ENCODE results near the gene MYO18B. TPM values are rescaled to one million over a fixed set of nuclear protein-coding genes. Genes with fewer than 3 reads are reported as not detected.

MYO18B gene
- total and polyA plus RNA-seq, 2 experiments from 2014 or later: 35.6 to 178 TPM

- Histone ChIP-seq H3K27ac (peak overlapping the region; percentile 56), H3K36me3 (no peaks in the 10 kb centered on the region), H3K4me3 (no peak overlapping the region), H3K9me3 (ENCODE audit: low read depth) (no peaks in the 10 kb centered on the region), H3K4me1 (ENCODE audit: low read depth) (peaks cover 48% of the 10 kb centered on the region), H3K27me3 (no peaks in the 10 kb centered on the region)
- TF ChIP-seq, protein P1, sequence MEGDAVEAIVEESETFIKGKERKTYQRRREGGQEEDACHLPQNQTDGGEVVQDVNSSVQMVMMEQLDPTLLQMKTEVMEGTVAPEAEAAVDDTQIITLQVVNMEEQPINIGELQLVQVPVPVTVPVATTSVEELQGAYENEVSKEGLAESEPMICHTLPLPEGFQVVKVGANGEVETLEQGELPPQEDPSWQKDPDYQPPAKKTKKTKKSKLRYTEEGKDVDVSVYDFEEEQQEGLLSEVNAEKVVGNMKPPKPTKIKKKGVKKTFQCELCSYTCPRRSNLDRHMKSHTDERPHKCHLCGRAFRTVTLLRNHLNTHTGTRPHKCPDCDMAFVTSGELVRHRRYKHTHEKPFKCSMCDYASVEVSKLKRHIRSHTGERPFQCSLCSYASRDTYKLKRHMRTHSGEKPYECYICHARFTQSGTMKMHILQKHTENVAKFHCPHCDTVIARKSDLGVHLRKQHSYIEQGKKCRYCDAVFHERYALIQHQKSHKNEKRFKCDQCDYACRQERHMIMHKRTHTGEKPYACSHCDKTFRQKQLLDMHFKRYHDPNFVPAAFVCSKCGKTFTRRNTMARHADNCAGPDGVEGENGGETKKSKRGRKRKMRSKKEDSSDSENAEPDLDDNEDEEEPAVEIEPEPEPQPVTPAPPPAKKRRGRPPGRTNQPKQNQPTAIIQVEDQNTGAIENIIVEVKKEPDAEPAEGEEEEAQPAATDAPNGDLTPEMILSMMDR (IDR thresholded peaks at IDR 0.05; ENCODE audit: low read depth, low read length): no peak
- DNase-seq (ENCODE audit: low read depth in 1 of 2, low spot score in 1 of 2): no peak
Measured at GRCh38 chr22:25714739-25715138, 27.2 kb upstream of the MYO18B start.

DNA sequence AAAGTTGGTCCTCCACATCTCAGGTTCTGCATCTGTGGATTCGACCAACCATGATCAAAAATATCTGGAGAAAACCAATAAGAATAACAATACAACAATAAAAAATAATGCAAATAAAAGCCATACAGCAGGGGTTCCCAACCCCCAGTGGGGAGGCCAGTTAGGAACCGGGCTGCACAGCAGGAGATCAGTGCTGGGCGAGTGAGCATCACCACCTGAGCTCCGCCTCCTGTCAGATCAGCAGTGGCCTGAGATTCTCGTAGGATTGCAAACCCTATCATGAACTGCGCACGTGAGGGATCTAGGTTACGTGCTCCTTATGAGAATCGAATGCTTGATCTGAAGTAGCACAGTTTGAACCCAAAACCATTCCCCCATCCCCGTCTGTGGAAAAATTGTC, 25.4 kb upstream of the MYO18B start:
- peaks cover 44% of the 10 kb centered on the region for H3K4me1 ChIP-seq (ENCODE audit: low read depth)
- no peaks in the 10 kb centered on the region for H3K9me3 ChIP-seq (ENCODE audit: low read depth)
- no peak overlapping the region for H3K27ac ChIP-seq
- H3K36me3 ChIP-seq: no peaks in the 10 kb centered on the region
- H3K4me3 ChIP-seq: no peak overlapping the region
- H3K27me3 ChIP-seq: no peaks in the 10 kb centered on the region
- TF ChIP-seq, protein P1 (IDR thresholded peaks at IDR 0.05; ENCODE audit: low read depth, low read length): no peak
- DNase-seq (ENCODE audit: low read depth in 1 of 2, low spot score in 1 of 2): no peak

DNA sequence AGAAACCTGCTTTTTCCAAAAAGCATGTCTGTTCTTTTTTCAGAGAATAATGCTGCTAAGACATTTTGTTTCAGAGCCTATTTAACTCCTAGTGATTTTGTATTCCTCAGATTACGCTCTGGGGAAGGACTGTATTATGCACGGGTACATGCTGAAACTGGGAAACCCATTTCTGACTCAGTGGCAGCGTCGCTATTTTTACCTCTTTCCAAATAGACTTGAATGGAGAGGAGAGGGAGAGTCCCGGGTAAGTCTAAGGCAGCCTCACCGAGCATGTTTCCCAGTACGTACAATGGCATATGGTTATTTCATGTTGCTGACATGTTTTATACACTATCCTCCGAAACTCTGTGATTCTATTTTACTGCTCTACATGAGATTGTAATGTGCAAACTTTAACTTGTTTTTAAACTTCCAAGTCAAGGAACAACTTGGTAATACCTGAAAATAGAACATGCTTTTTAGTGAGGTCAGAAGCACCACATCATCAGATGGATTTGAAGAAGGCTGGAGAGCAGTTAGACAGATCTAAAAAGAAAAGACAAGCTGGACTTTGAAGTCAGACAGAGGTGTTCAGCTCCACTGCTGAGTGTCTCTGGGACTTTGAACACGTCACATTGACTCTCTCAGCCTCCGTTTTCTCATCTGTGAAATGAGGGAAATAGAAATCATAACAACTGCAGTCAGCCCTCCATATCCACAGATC, 23.7 kb upstream of the MYO18B start:
- Histone ChIP-seq H3K4me3 (no peak overlapping the region), H3K4me1 (ENCODE audit: low read depth) (peaks cover 36% of the 10 kb centered on the region), H3K36me3 (no peaks in the 10 kb centered on the region), H3K27me3 (no peaks in the 10 kb centered on the region), H3K9me3 (ENCODE audit: low read depth) (no peaks in the 10 kb centered on the region), H3K27ac (peak overlapping the region; percentile 49)
- TF ChIP-seq, protein P1 (IDR thresholded peaks at IDR 0.05; ENCODE audit: low read depth, low read length): no peak
- DNase-seq (ENCODE audit: low read depth in 1 of 2, low spot score in 1 of 2): no peak

GRCh38 chr22:25722223-25722622, 19.8 kb upstream of the MYO18B start:
- H3K4me3 ChIP-seq: no peak overlapping the region
- TF ChIP-seq, protein P1 (IDR thresholded peaks at IDR 0.05; ENCODE audit: low read depth, low read length): no peak
- no peak overlapping the region for H3K27ac ChIP-seq
- H3K36me3 ChIP-seq: no peaks in the 10 kb centered on the region
- peaks cover 30% of the 10 kb centered on the region for H3K4me1 ChIP-seq (ENCODE audit: low read depth)
- DNase-seq (ENCODE audit: low read depth in 1 of 2, low spot score in 1 of 2): no peak
- H3K27me3 ChIP-seq: no peaks in the 10 kb centered on the region
- no peaks in the 10 kb centered on the region for H3K9me3 ChIP-seq (ENCODE audit: low read depth)

DNA sequence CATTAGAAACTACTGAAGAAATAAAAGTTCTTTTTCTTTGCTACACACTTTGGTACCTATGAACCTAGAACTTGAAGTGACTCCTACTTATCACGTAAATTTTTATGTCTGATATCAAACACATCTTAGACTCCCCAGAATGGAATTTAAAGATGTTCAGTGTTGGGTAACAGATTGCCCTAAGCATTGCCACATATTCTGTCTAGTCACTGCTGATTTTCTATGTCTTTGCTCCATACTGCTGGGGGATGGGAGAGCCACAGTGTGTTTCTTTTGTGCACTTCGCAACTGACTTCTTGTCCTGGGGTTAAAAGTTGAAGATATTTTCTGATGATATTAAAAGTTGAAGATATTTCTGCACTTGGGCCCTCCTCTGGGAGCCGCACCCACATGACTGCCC, 19.4 kb upstream of the MYO18B start:
- no peaks in the 10 kb centered on the region for H3K36me3 ChIP-seq
- H3K9me3 ChIP-seq (ENCODE audit: low read depth): no peaks in the 10 kb centered on the region
- H3K4me3 ChIP-seq: no peak overlapping the region
- peaks cover 32% of the 10 kb centered on the region for H3K4me1 ChIP-seq (ENCODE audit: low read depth)
- no peak overlapping the region for H3K27ac ChIP-seq
- TF ChIP-seq, protein P1 (IDR thresholded peaks at IDR 0.05; ENCODE audit: low read depth, low read length): no peak
- H3K27me3 ChIP-seq: no peaks in the 10 kb centered on the region
- DNase-seq (ENCODE audit: low read depth in 1 of 2, low spot score in 1 of 2): no peak

Measured in cardiac muscle cell (in vitro differentiated cells and primary cell).